Activated CD4-positive, alpha-beta T cell treated with anti-CD3 and anti-CD28 coated beads, Interleukin-2, amount 50 U/mL, for 24 hours (primary cell): Measurements from ENCODE around the gene UBL7.
"Not testable (repeated sequence)": the region's sequence is repeated elsewhere in the genome, so short reads cannot be mapped to it uniquely, and the experiment has no call there.

ENCODE experiments used
- DNase-seq, 2 donors: peaks; one replicate each; pipeline ENCODE4 v3.0.0-alpha.2; 2020; ENCODE audit warnings: low read depth in 1 of 2, low spot score in 1 of 2

The UBL7 gene

GRCh38 chr15:74464216-74464615 lies 3.3 kb upstream of the UBL7 start:
- no peak for DNase-seq

GRCh38 chr15:74463634-74464033 lies 2.7 kb upstream of the UBL7 start:
- no peak for DNase-seq

- DNase-seq: no peak
Observed at GRCh38 chr15:74461847-74462511, 1.0 kb upstream of the UBL7 start.

GRCh38 chr15:74460298-74460697 lies 662 bp downstream of the UBL7 start:
- DNase-seq: no peak

- not testable (repeated sequence) for DNase-seq
Observed at GRCh38 chr15:74459798-74460197, 1.2 kb downstream of the UBL7 start.

- DNase-seq: no peak
Observed at GRCh38 chr15:74458473-74458872, 2.5 kb downstream of the UBL7 start.

GRCh38 chr15:74457036-74457435 lies 3.9 kb downstream of the UBL7 start:
- DNase-seq: not testable (repeated sequence)

GRCh38 chr15:74454764-74455500 lies 6.0 kb downstream of the UBL7 start:
- no peak for DNase-seq

- DNase-seq: no peak
Observed at GRCh38 chr15:74453925-74454763, 6.8 kb downstream of the UBL7 start.

- no peak for DNase-seq
Observed at GRCh38 chr15:74451861-74452835, 8.8 kb downstream of the UBL7 start.

- DNase-seq: no peak
Observed at GRCh38 chr15:74451322-74451721, 9.6 kb downstream of the UBL7 start.

- DNase-seq: no peak
Observed at GRCh38 chr15:74449643-74450205, 11.2 kb downstream of the UBL7 start.

GRCh38 chr15:74449095-74449494 lies 11.9 kb downstream of the UBL7 start:
- no peak for DNase-seq

- DNase-seq: no peak
Observed at GRCh38 chr15:74445816-74446763, 14.9 kb downstream of the UBL7 start.

GRCh38 chr15:74444106-74445062 lies 16.6 kb downstream of the UBL7 start:
- DNase-seq: no peak

GRCh38 chr15:74443100-74443909 lies 17.7 kb downstream of the UBL7 start:
- DNase-seq: no peak

GRCh38 chr15:74442604-74443003 lies 18.4 kb downstream of the UBL7 start:
- DNase-seq: no peak
